Activated CD4-positive, alpha-beta T cell treated with anti-CD3 and anti-CD28 coated beads for 36 hours (primary cell): ENCODE data around the gene SCN1B. TPM values are rescaled to one million over a fixed set of nuclear protein-coding genes. Genes with fewer than 3 reads are reported as not detected.
A peak's percentile ranks its signal among the peaks of the same experiment; 100 is the strongest.

Experiments
- ATAC-seq: fragments of 200-7000 bp; cut with Tn5 transposase; one replicate; pipeline ENCODE4 v1.10.0; 2021; ENCODE audit warnings: mild to moderate bottlenecking, moderate library complexity
- CTCF ChIA-PET: fragments of 350-600 bp; sonication (Branson Sonifier 250); formaldehyde crosslinking; loops from one replicate; lab custom pipeline; 2021; ENCODE audit warnings: antibody characterized with exemption; lab: Charles Lee
- POLR2A ChIA-PET: fragments of 350-600 bp; sonication (Branson Sonifier 250); formaldehyde crosslinking; loops from one replicate; lab custom pipeline; 2021; ENCODE audit warnings: antibody characterized with exemption, inconsistent platforms; lab: Charles Lee
- DNase-seq: peaks from one replicate; pipeline ENCODE4 v3.0.0-alpha.2; 2020
- H3K27ac Mint-ChIP-seq: one replicate; pipeline ENCODE4 v1.8.0; 2021; ENCODE audit warnings: mixed read lengths
- H3K27me3 Mint-ChIP-seq: one replicate; pipeline ENCODE4 v1.8.0; 2021; ENCODE audit warnings: mixed read lengths
- H3K36me3 Mint-ChIP-seq: one replicate; pipeline ENCODE4 v1.8.0; 2021; ENCODE audit warnings: low read depth, mixed read lengths
- H3K4me1 Mint-ChIP-seq: one replicate; pipeline ENCODE4 v1.8.0; 2021; ENCODE audit warnings: mixed read lengths
- H3K4me3 Mint-ChIP-seq: one replicate; pipeline ENCODE4 v1.8.0; 2021; ENCODE audit warnings: mild to moderate bottlenecking, moderate library complexity, mixed read lengths
- H3K9me3 Mint-ChIP-seq: one replicate; pipeline ENCODE4 v1.8.0; 2021; ENCODE audit warnings: low read depth, mixed read lengths
- intact Hi-C, 2 experiments: fragments of 100-400 bp; cut with DNase I in 1 of 2; cut with micrococcal nuclease in 1 of 2; formaldehyde crosslinking; loops; one replicate each; pipeline versions ENCODE4 v1.14.2 to v1.15.1; 2022 to 2024; cut with DNase I, micrococcal nuclease
- total RNA-seq, 2 experiments: library from RNA; stranded (reverse); gene quantifications; one replicate each; pipeline ENCODE4 v1.2.3, GENCODE V29; 2021

The SCN1B gene
- total RNA-seq: 1 to 10 TPM; 1.3 to 1.6 TPM

GRCh38 chr19:35030257-35031071 is at the start of gene SCN1B:
SCN1B (plus strand) TSS chr19:35030470; CDS start chr19:35030821, 351 bp downstream.
- peaks cover 22% of the 10 kb centered on the region for H3K27me3 Mint-ChIP-seq
- ChIA-PET POLR2A (interaction anchor here (0.5 kb wide), 1 partner anchor 244 kb away, joined by 3 read pairs; no protein-coding TSS in a partner anchor), CTCF (no interaction called here)
- intact Hi-C loops: no loop called here
- peak within 1 kb of the TSS; percentile 68 for H3K4me3 Mint-ChIP-seq
- peaks cover 16% of the 10 kb centered on the region for H3K36me3 Mint-ChIP-seq
- DNase-seq (peak; percentile 89), ATAC-seq (peak; percentile 89)
- peaks cover 6% of the 10 kb centered on the region for H3K4me1 Mint-ChIP-seq
- H3K9me3 Mint-ChIP-seq: no peaks in the 10 kb centered on the region
- H3K27ac Mint-ChIP-seq: no peak within 1 kb of the TSS

DNA sequence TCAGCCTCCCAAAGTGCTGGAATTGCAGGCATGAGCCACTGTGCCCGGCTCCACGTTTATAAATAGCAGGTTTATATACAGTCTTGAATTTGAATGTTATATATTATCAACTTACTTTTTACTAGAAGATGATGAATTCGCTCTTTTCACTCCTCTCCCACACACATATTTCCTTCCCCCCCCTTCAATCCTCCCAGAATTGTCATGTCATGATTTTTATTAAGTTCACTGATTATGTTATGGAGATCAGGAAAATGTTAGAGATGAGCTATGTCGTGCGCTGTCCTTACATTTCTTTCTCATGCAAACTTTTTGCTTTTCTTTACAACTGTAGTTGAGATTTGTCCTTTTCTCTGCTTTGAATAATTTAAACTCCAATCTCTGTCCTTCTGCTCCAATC is 48.0 kb upstream of the SCN1B start:
- peaks cover 3% of the 10 kb centered on the region for H3K36me3 Mint-ChIP-seq
- ATAC-seq (no peak), DNase-seq (no peak)
- peaks cover 13% of the 10 kb centered on the region for H3K4me1 Mint-ChIP-seq
- intact Hi-C loops: no loop called here
- ChIA-PET POLR2A (no interaction called here), CTCF (interaction anchor here (1.0 to 2.0 kb wide), 3 partner anchors 8 to 31 kb away, joined by 4 to 6 read pairs (median 4); no protein-coding TSS in a partner anchor)
- no peaks in the 10 kb centered on the region for H3K27me3 Mint-ChIP-seq
- H3K4me3 Mint-ChIP-seq: no peak overlapping the region
- no peak overlapping the region for H3K27ac Mint-ChIP-seq
- H3K9me3 Mint-ChIP-seq: no peaks in the 10 kb centered on the region

DNA sequence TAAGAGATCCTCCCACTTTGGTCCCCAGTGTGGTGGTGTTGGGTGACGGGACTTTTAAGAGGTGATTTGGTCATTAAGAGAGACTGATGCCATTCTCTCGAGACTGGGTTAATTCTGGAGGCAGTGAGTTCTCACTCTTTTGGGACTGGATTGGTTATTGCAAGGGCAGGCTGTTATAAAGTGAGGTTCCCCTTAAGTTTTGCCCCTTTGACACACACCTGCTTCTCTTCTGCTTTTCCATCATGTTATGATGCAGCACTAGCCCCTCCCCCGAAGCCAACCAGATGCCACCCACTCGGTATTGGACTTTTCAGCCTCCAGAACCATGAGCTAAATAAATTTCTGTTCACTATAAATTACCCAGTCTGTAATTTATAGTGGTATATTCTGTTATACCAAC is 46.5 kb upstream of the SCN1B start:
- Mint-ChIP-seq H3K9me3 (no peaks in the 10 kb centered on the region), H3K36me3 (peaks cover 3% of the 10 kb centered on the region), H3K4me3 (no peak overlapping the region), H3K4me1 (peaks cover 23% of the 10 kb centered on the region), H3K27ac (no peak overlapping the region), H3K27me3 (no peaks in the 10 kb centered on the region)
- intact Hi-C loops: loop anchor here in 1 of 2 experiments (2.0 kb wide), 1 partner anchor 15 kb away; no protein-coding TSS in a partner anchor
- DNase-seq: no peak
- POLR2A ChIA-PET: no interaction called here
- CTCF ChIA-PET: interaction anchor here (0.8 to 2.0 kb wide), 5 partner anchors 12 to 61 kb away, joined by 3 to 4 read pairs (median 3); no protein-coding TSS in a partner anchor
- ATAC-seq: no peak

GRCh38 chr19:34984287-34984686 is 46.0 kb upstream of the SCN1B start:
- H3K36me3 Mint-ChIP-seq: peaks cover 3% of the 10 kb centered on the region
- peaks cover 28% of the 10 kb centered on the region for H3K4me1 Mint-ChIP-seq
- ChIA-PET CTCF (interaction anchor here (0.6 to 1.1 kb wide), 5 partner anchors 12 to 251 kb away, joined by 3 read pairs; no protein-coding TSS in a partner anchor), POLR2A (no interaction called here)
- intact Hi-C loops: loop anchor here in 1 of 2 experiments (2.0 kb wide), 1 partner anchor 15 kb away; no protein-coding TSS in a partner anchor
- no peak overlapping the region for H3K27ac Mint-ChIP-seq
- no peaks in the 10 kb centered on the region for H3K9me3 Mint-ChIP-seq
- no peak for ATAC-seq
- no peaks in the 10 kb centered on the region for H3K27me3 Mint-ChIP-seq
- no peak overlapping the region for H3K4me3 Mint-ChIP-seq
- DNase-seq: no peak

DNA sequence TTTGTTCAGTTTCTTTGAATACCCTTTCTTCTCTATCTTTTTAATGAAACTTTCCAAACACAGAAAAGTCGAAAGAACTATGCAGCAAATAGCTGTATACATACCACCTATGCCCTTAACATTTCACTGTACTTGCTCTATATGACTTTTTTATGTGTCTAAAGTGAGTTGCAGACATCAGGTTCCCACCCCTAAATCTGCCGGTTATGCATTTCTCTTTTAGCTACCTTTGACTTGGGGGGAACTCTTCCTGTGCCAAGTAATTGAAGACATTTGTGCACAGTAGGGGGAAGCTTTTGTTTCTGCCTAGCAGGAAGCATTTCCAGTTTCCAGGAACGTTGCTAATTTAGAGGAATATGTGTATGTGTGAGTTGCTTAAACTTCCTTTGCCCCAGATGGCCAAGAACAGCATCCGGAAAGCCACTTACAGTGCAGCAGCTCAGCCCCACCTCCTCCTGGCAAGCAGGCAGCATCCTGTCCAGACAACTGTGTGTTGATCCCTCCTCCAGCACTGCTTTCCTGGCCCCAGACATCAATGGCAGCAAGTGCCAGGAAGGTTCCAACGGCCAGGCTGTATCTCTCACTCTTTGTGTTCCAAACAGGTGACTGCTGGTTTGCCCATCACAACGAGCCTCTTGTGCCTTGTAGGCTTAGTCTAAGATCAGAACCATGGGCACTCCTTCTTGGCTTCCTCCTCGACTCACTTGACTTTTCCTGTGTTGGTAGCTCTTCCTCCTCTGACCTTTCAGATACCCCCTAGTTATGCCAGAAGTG is 44.8 kb upstream of the SCN1B start:
- intact Hi-C loops: loop anchor here (2.0 to 5.0 kb wide), 2 partner anchors 13 to 553 kb away; no protein-coding TSS in a partner anchor
- peak; percentile 52 for ATAC-seq
- DNase-seq: peak; percentile 55
- H3K4me1 Mint-ChIP-seq: peaks cover 38% of the 10 kb centered on the region
- H3K27ac Mint-ChIP-seq: peak overlapping the region; percentile 86
- POLR2A ChIA-PET: no interaction called here
- no peaks in the 10 kb centered on the region for H3K27me3 Mint-ChIP-seq
- CTCF ChIA-PET: interaction anchor here (0.7 to 1.6 kb wide), 9 partner anchors 10 to 58 kb away, joined by 3 to 6 read pairs (median 4); partner anchors contain the start of gene ZNF30
- H3K9me3 Mint-ChIP-seq: no peaks in the 10 kb centered on the region
- H3K4me3 Mint-ChIP-seq: peak overlapping the region; percentile 48
- peaks cover 3% of the 10 kb centered on the region for H3K36me3 Mint-ChIP-seq

GRCh38 chr19:34988119-34988518 is 42.2 kb upstream of the SCN1B start:
- intact Hi-C loops: loop anchor here (2.0 to 5.0 kb wide), 2 partner anchors 15 to 556 kb away; no protein-coding TSS in a partner anchor
- no peak overlapping the region for H3K4me3 Mint-ChIP-seq
- peak overlapping the region; percentile 11 for H3K27ac Mint-ChIP-seq
- H3K9me3 Mint-ChIP-seq: peaks cover 3% of the 10 kb centered on the region
- H3K27me3 Mint-ChIP-seq: no peaks in the 10 kb centered on the region
- H3K36me3 Mint-ChIP-seq: peaks cover 3% of the 10 kb centered on the region
- ChIA-PET CTCF (interaction anchor here (1.1 kb wide), 1 partner anchor 17 kb away, joined by 3 read pairs; no protein-coding TSS in a partner anchor), POLR2A (interaction anchor here (0.7 to 1.9 kb wide), 2 partner anchors 13 to 52 kb away, joined by 8 to 10 read pairs; no protein-coding TSS in a partner anchor)
- DNase-seq (no peak), ATAC-seq (no peak)
- H3K4me1 Mint-ChIP-seq: peaks cover 62% of the 10 kb centered on the region

- H3K4me1 Mint-ChIP-seq: peaks cover 66% of the 10 kb centered on the region
- DNase-seq: no peak
- ATAC-seq: peak; percentile 3
- ChIA-PET CTCF (interaction anchor here (0.6 to 1.9 kb wide), 4 partner anchors 12 to 24 kb away, joined by 3 to 7 read pairs (median 5); no protein-coding TSS in a partner anchor), POLR2A (interaction anchor here (0.9 to 2.1 kb wide), 5 partner anchors 10 to 723 kb away, joined by 3 to 15 read pairs (median 5); no protein-coding TSS in a partner anchor)
- intact Hi-C loops: loop anchor here (2.0 to 5.0 kb wide), 2 partner anchors 16 to 557 kb away; no protein-coding TSS in a partner anchor
- peak overlapping the region; percentile 85 for H3K27ac Mint-ChIP-seq
- H3K9me3 Mint-ChIP-seq: peaks cover 3% of the 10 kb centered on the region
- H3K4me3 Mint-ChIP-seq: no peak overlapping the region
- peaks cover 3% of the 10 kb centered on the region for H3K36me3 Mint-ChIP-seq
- no peaks in the 10 kb centered on the region for H3K27me3 Mint-ChIP-seq
Observed at GRCh38 chr19:34989298-34989697, 41.0 kb upstream of the SCN1B start.

DNA sequence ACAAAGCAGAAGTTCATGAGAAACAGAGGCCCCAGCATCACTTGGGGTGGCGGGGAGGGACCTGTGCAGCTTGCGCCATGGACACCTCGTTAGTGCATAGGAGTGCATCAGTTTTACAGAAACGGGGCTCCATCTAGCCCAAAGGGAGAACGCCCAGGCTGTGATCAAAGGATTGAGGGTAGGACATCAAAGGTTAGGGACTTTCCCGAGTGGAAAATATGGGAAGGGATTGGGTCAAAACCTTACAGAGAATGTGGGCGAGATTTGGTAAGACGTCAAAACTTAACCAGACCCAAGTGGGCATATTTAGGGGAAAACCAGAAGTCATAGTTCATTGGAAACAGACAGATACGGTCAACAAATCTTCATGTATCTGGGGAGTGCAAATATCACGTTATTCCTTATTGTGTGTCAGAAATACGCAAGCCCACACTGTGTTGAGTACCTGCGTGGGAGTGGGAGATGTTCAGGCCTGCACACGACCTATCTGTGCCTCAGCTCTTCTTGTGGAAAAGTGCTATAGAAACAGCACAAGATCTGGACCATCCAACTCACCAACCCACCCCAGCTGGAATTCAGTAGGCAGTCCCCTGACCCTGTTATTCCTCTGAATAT is 39.6 kb upstream of the SCN1B start:
- intact Hi-C loops: loop anchor here (1.0 to 5.0 kb wide), 2 partner anchors 11 to 222 kb away; no protein-coding TSS in a partner anchor
- H3K27me3 Mint-ChIP-seq: no peaks in the 10 kb centered on the region
- peaks cover 60% of the 10 kb centered on the region for H3K4me1 Mint-ChIP-seq
- ATAC-seq: peak; percentile 88
- peak; percentile 80 for DNase-seq
- H3K36me3 Mint-ChIP-seq: no peaks in the 10 kb centered on the region
- POLR2A ChIA-PET: interaction anchor here (2.1 kb wide), 1 partner anchor 8 kb away, joined by 15 read pairs; no protein-coding TSS in a partner anchor
- peak overlapping the region; percentile 93 for H3K27ac Mint-ChIP-seq
- CTCF ChIA-PET: no interaction called here
- peak overlapping the region; percentile 29 for H3K4me3 Mint-ChIP-seq
- peaks cover 3% of the 10 kb centered on the region for H3K9me3 Mint-ChIP-seq

- Mint-ChIP-seq H3K36me3 (no peaks in the 10 kb centered on the region), H3K9me3 (peaks cover 3% of the 10 kb centered on the region), H3K4me3 (peak overlapping the region; percentile 15), H3K27ac (peak overlapping the region; percentile 93), H3K4me1 (peaks cover 67% of the 10 kb centered on the region), H3K27me3 (no peaks in the 10 kb centered on the region)
- DNase-seq (no peak), ATAC-seq (no peak)
- POLR2A ChIA-PET: no interaction called here
- intact Hi-C loops: loop anchor here in 1 of 2 experiments (5.0 kb wide), 1 partner anchor 221 kb away; no protein-coding TSS in a partner anchor
- CTCF ChIA-PET: interaction anchor here (0.6 to 0.8 kb wide), 2 partner anchors 7 to 18 kb away, joined by 3 read pairs; no protein-coding TSS in a partner anchor
Observed at GRCh38 chr19:34991542-34992333, 38.5 kb upstream of the SCN1B start.
